Endodermal cell (in vitro differentiated cells): ENCODE data around the gene ANKRD24. TPM values are rescaled to one million over a fixed set of nuclear protein-coding genes. Genes with fewer than 3 reads are reported as not detected.
"Not testable (repeated sequence)": the region's sequence is repeated elsewhere in the genome, so short reads cannot be mapped to it uniquely, and the experiment has no call there.

Experiments
- DNase-seq: peaks from one replicate; pipeline ENCODE4 v3.0.0-alpha.2; 2017
- H3K27ac ChIP-seq: 2 replicates; pipeline ENCODE4 v1.5.1; 2013; ENCODE audit warnings: mild to moderate bottlenecking, low read depth, low read length, moderate library complexity
- H3K27me3 ChIP-seq: 2 replicates; pipeline ENCODE4 v1.6.1; 2013; ENCODE audit warnings: mild to moderate bottlenecking, low read length, moderate library complexity; ENCODE audit not compliant: insufficient read depth, control insufficient read depth, poor library complexity, severe bottlenecking
- H3K36me3 ChIP-seq: 2 replicates; pipeline ENCODE4 v1.7.0; 2013; ENCODE audit warnings: mild to moderate bottlenecking, low read length, moderate library complexity; ENCODE audit not compliant: control insufficient read depth, insufficient read depth
- H3K4me1 ChIP-seq: one replicate; pipeline ENCODE4 v1.7.0; 2013; ENCODE audit warnings: low read length; ENCODE audit not compliant: control insufficient read depth, insufficient read depth
- H3K4me3 ChIP-seq: 2 replicates; pipeline ENCODE4 v1.5.1; 2013; ENCODE audit warnings: mild to moderate bottlenecking, low read length, moderate library complexity
- H3K9ac ChIP-seq: 2 replicates; pipeline ENCODE4 v1.6.1; 2013; ENCODE audit warnings: mild to moderate bottlenecking, low read length, moderate library complexity; ENCODE audit not compliant: poor library complexity, severe bottlenecking; ENCODE audit errors: extremely low read depth
- H3K9me3 ChIP-seq: 2 replicates; pipeline ENCODE4 v1.6.1; 2013; ENCODE audit warnings: mild to moderate bottlenecking, low read length, moderate library complexity; ENCODE audit not compliant: control insufficient read depth
- H3K27ac Mint-ChIP-seq: 2 replicates; pipeline ENCODE4 v1.8.0; 2020; ENCODE audit warnings: mixed read lengths
- H3K27me3 Mint-ChIP-seq: 2 replicates; pipeline ENCODE4 v1.8.0; 2021; ENCODE audit warnings: mild to moderate bottlenecking, mixed read lengths; ENCODE audit not compliant: insufficient read depth
- H3K36me3 Mint-ChIP-seq: 2 replicates; pipeline ENCODE4 v1.8.0; 2020; ENCODE audit warnings: low read depth, mixed read lengths
- H3K4me1 Mint-ChIP-seq: 2 replicates; pipeline ENCODE4 v1.8.0; 2020; ENCODE audit warnings: mixed read lengths
- H3K4me3 Mint-ChIP-seq: 2 replicates; pipeline ENCODE4 v1.8.0; 2020; ENCODE audit warnings: mild to moderate bottlenecking, moderate library complexity, mixed read lengths
- H3K9me3 Mint-ChIP-seq: 2 replicates; pipeline ENCODE4 v1.8.0; 2020; ENCODE audit warnings: mild to moderate bottlenecking, mixed read lengths
- CTCF ChIP-seq: fragments of 200-600 bp; sonication (generic); conservative IDR thresholded peaks from 2 replicates; pipeline ENCODE4 v1.5.0; 2021; ENCODE audit warnings: antibody characterized with exemption, mild to moderate bottlenecking
- WGBS, 2 experiments: methylation state at CpG; one replicate each; pipeline versions ENCODE4 v1.1.5 to v1.1.7; 2013; ENCODE audit warnings: missing lambda C conversion rate in 2 of 2, mixed read lengths in 1 of 2; ENCODE audit not compliant: insufficient coverage in 1 of 2, insufficient read length in 1 of 2; 5-methylcytosine and 5-hydroxymethylcytosine counted together
- total RNA-seq, 2 donors: library from RNA; stranded (reverse); fragmentation: NEBNext Ultra II Directional in 1 of 2; extraction: Animal tissue kit (Norgen Biotek cat#: 25700) in 1 of 2; gene quantifications; 2 replicates in 1 of 2; 3 replicates in 1 of 2; pipeline ENCODE4 v1.2.1, GENCODE V29; 2021

ANKRD24 gene
- total RNA-seq, 2 donors from 2014 or later = 0.77 to 2.0 TPM

GRCh38 chr19:4234862-4235201 lies 52.3 kb downstream of the ANKRD24 start:
- no peak for TF ChIP-seq CTCF

GRCh38 chr19:4237510-4237909 lies 55.0 kb downstream of the ANKRD24 start:
- H3K36me3 ChIP-seq, H3K4me1 ChIP-seq, H3K9ac ChIP-seq, H3K27me3 ChIP-seq, H3K4me3 Mint-ChIP-seq, H3K36me3 Mint-ChIP-seq, H3K4me3 ChIP-seq, H3K27ac Mint-ChIP-seq, DNase-seq, H3K9me3 ChIP-seq, H3K27ac ChIP-seq, H3K4me1 Mint-ChIP-seq: not testable (repeated sequence)
- Mint-ChIP-seq H3K9me3 (peaks cover 12% of the 10 kb centered on the region), H3K27me3 (peaks cover 10% of the 10 kb centered on the region)
- 91 to 95% methylated on average over 15 to 16 of the region's 16 CpGs for WGBS, 2 experiments

More at GRCh38 chr19:4234862-4235201, 52.3 kb downstream of the ANKRD24 start:
- H3K27ac ChIP-seq = no peak overlapping the region
- H3K36me3 ChIP-seq = no peaks in the 10 kb centered on the region
- Mint-ChIP-seq H3K4me3 (no peak overlapping the region), H3K36me3 (no peaks in the 10 kb centered on the region), H3K4me1 (no peaks in the 10 kb centered on the region), H3K27me3 (peaks cover 5% of the 10 kb centered on the region), H3K27ac (no peak overlapping the region), H3K9me3 (no peaks in the 10 kb centered on the region)
- no peaks in the 10 kb centered on the region for H3K4me1 ChIP-seq
- no peaks in the 10 kb centered on the region for H3K27me3 ChIP-seq
- 88 to 90% methylated on average over 11 to 13 of the region's 13 CpGs for WGBS, 2 experiments
- H3K4me3 ChIP-seq = no peak overlapping the region
- no peak overlapping the region for H3K9ac ChIP-seq
- no peaks in the 10 kb centered on the region for H3K9me3 ChIP-seq
- no peak for DNase-seq

- no peak for DNase-seq
- Mint-ChIP-seq H3K27me3 (peaks cover 12% of the 10 kb centered on the region), H3K9me3 (peaks cover 13% of the 10 kb centered on the region), H3K4me1 (no peaks in the 10 kb centered on the region), H3K27ac (no peak overlapping the region), H3K36me3 (no peaks in the 10 kb centered on the region), H3K4me3 (no peak overlapping the region)
- 92% methylated on average over 4 of the region's 4 CpGs; no CpG with 5 or more reads in 1 of the 2 experiments for WGBS, 2 experiments
- no peaks in the 10 kb centered on the region for H3K9me3 ChIP-seq
- no peak overlapping the region for H3K4me3 ChIP-seq
- no peak overlapping the region for H3K27ac ChIP-seq
- no peaks in the 10 kb centered on the region for H3K4me1 ChIP-seq
- no peaks in the 10 kb centered on the region for H3K36me3 ChIP-seq
- H3K9ac ChIP-seq = no peak overlapping the region
- no peaks in the 10 kb centered on the region for H3K27me3 ChIP-seq
- no peak for TF ChIP-seq CTCF
Measured at GRCh38 chr19:4238831-4239230, 56.3 kb downstream of the ANKRD24 start.

- Histone ChIP-seq H3K27ac (peak overlapping the region; percentile 8), H3K27me3 (no peaks in the 10 kb centered on the region), H3K9me3 (no peaks in the 10 kb centered on the region), H3K36me3 (no peaks in the 10 kb centered on the region), H3K4me1 (no peaks in the 10 kb centered on the region), H3K9ac (no peak overlapping the region), H3K4me3 (no peak overlapping the region)
- DNase-seq = no peak
- H3K4me3 Mint-ChIP-seq = no peak overlapping the region
- no peaks in the 10 kb centered on the region for H3K4me1 Mint-ChIP-seq
- no peaks in the 10 kb centered on the region for H3K36me3 Mint-ChIP-seq
- H3K27me3 Mint-ChIP-seq = peaks cover 7% of the 10 kb centered on the region
- 80% methylated on average over 4 to 5 of the region's 5 CpGs for WGBS, 2 experiments
- TF ChIP-seq CTCF = no peak
- H3K9me3 Mint-ChIP-seq = peaks cover 13% of the 10 kb centered on the region
- H3K27ac Mint-ChIP-seq = no peak overlapping the region
Measured at GRCh38 chr19:4241824-4242430, 59.4 kb downstream of the ANKRD24 start.

- peaks cover 23% of the 10 kb centered on the region for H3K36me3 Mint-ChIP-seq
- peak overlapping the region; percentile 84 for H3K4me3 Mint-ChIP-seq
- not testable (repeated sequence) for H3K27me3 Mint-ChIP-seq, H3K4me1 Mint-ChIP-seq, H3K4me3 ChIP-seq, H3K27me3 ChIP-seq, H3K4me1 ChIP-seq, H3K27ac Mint-ChIP-seq, H3K27ac ChIP-seq, DNase-seq, H3K9me3 ChIP-seq, H3K9ac ChIP-seq
- peaks cover 17% of the 10 kb centered on the region for H3K36me3 ChIP-seq
- WGBS, 2 experiments = 89 to 98% methylated on average over 3 to 5 of the region's 6 CpGs
- H3K9me3 Mint-ChIP-seq = peaks cover 13% of the 10 kb centered on the region
Measured at GRCh38 chr19:4245938-4246337, 63.4 kb downstream of the ANKRD24 start.
